Peyer's patch (tissue), 4 donors: ENCODE results near the gene ALDH3A2.

Source experiments
- POLR2A ChIP-seq, 2 donors: fragments of 450-650 bp; IDR thresholded peaks; one replicate each; pipeline ENCODE4 v1.5.1; 2017; ENCODE audit warnings: antibody characterized with exemption in 2 of 2, mild to moderate bottlenecking in 2 of 2, moderate library complexity in 2 of 2
- TF ChIP-seq, protein P1 (sequence below), 6 experiments: fragments of 450-650 bp in 4 of 6; fragments of 200-600 bp in 2 of 6; sonication (generic) in 1 of 6; IDR thresholded peaks; one replicate each; pipeline ENCODE4 v1.5.1; 2017 to 2019; ENCODE audit warnings: antibody characterized with exemption in 6 of 6, mild to moderate bottlenecking in 3 of 6, moderate library complexity in 1 of 6

DNA sequence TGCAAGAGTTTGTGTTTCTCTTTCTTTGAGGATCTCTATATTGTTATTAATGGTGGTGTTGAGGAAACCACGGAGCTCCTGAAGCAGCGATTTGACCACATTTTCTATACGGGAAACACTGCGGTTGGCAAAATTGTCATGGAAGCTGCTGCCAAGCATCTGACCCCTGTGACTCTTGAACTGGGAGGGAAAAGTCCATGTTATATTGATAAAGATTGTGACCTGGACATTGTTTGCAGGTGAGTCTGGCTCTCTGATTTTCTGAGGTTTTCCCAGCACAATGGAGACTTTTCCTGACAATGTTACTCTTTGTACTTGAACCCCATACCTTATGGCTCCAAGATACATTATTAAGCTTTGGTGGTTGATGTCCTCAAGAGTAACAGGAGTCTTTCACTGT lies 7.8 kb downstream of the ALDH3A2 start:
- TF ChIP-seq, protein P1, sequence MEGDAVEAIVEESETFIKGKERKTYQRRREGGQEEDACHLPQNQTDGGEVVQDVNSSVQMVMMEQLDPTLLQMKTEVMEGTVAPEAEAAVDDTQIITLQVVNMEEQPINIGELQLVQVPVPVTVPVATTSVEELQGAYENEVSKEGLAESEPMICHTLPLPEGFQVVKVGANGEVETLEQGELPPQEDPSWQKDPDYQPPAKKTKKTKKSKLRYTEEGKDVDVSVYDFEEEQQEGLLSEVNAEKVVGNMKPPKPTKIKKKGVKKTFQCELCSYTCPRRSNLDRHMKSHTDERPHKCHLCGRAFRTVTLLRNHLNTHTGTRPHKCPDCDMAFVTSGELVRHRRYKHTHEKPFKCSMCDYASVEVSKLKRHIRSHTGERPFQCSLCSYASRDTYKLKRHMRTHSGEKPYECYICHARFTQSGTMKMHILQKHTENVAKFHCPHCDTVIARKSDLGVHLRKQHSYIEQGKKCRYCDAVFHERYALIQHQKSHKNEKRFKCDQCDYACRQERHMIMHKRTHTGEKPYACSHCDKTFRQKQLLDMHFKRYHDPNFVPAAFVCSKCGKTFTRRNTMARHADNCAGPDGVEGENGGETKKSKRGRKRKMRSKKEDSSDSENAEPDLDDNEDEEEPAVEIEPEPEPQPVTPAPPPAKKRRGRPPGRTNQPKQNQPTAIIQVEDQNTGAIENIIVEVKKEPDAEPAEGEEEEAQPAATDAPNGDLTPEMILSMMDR (IDR thresholded peaks at IDR 0.05) = no peak
- no peak for TF ChIP-seq POLR2A (IDR thresholded peaks at IDR 0.05)
